ENCODE measurements around the gene CAMK1G. TPM values are rescaled to one million over a fixed set of nuclear protein-coding genes. Genes with fewer than 3 reads are reported as not detected.
A peak's percentile ranks its signal among the peaks of the same experiment; 100 is the strongest.

CAMK1G gene
- polyA plus RNA-seq, 1 donor (not counting 4 experiments of a cell fraction or from before 2014, with no cell fraction given), result not detected

- H3K9ac ChIP-seq (ENCODE audit: control insufficient read depth, extremely low read depth, insufficient read depth, low read length), result peak overlapping the region; percentile 4
- dilution Hi-C loops (cut with MboI; ENCODE audit: extremely low pct_ligation_motif_present, low sequenced_read_pairs), result no loop called here
- H3K4me2 ChIP-seq (ENCODE audit: control insufficient read depth, extremely low read depth, insufficient read depth, low read depth, low read length), result no peak overlapping the region
- H3K79me2 ChIP-seq (ENCODE audit: control insufficient read depth, insufficient read depth, low read length), result peaks cover 72% of the 10 kb centered on the region
- H3K27me3 ChIP-seq (ENCODE audit: control insufficient read depth, extremely low read depth, insufficient read depth, low read length), result no peaks in the 10 kb centered on the region
- H3K27ac ChIP-seq (ENCODE audit: control insufficient read depth, insufficient read depth, low read length), result peak overlapping the region; percentile 27
- peak; percentile 40 for DNase-seq (ENCODE audit: low read depth, low spot score)
- no peaks in the 10 kb centered on the region for H3K9me1 ChIP-seq (ENCODE audit: control insufficient read depth, extremely low read depth, insufficient read depth, low read length)
- no peak for TF ChIP-seq EZH2 (IDR thresholded peaks at IDR 0.05; ENCODE audit: low read length)
- TF ChIP-seq CTCF (optimal IDR thresholded peaks at IDR 0.05 in 1 of 3, IDR thresholded peaks at IDR 0.05 in 1 of 3, conservative IDR thresholded peaks at IDR 0.05 in 1 of 3; ENCODE audit: extremely low read depth in 1 of 3, insufficient read depth in 2 of 3, low read length in 3 of 3), result no peak
- H3K4me3 ChIP-seq (ENCODE audit: control insufficient read depth in 2 of 3, extremely low read depth in 1 of 3, insufficient read depth in 2 of 3, low read depth in 1 of 3, low read length in 3 of 3), result no peak overlapping the region
- H4K20me1 ChIP-seq (ENCODE audit: control insufficient read depth, extremely low read depth, insufficient read depth, low read length), result peaks cover 73% of the 10 kb centered on the region
- H3K9me3 ChIP-seq (ENCODE audit: control insufficient read depth, low read depth, low read length), result no peaks in the 10 kb centered on the region
- FAIRE-seq, result peak; percentile 26
- H2AFZ ChIP-seq (ENCODE audit: control insufficient read depth, low read length), result no peak overlapping the region
- peaks cover 46 to 80% of the 10 kb centered on the region in 2 experiments for H3K36me3 ChIP-seq (ENCODE audit: control insufficient read depth in 2 of 2, extremely low read depth in 1 of 2, insufficient read depth in 2 of 2, low read length in 2 of 2)
- H3K4me1 ChIP-seq (ENCODE audit: control insufficient read depth, extremely low read depth, insufficient read depth, low read length), result peaks cover 39% of the 10 kb centered on the region
Observed at GRCh38 chr1:209643285-209644020, 59.9 kb downstream of the CAMK1G start.

- DNase-seq (ENCODE audit: low read depth, low spot score), result peak; percentile 36
- Histone ChIP-seq H3K79me2 (ENCODE audit: control insufficient read depth, insufficient read depth, low read length) (peaks cover 87% of the 10 kb centered on the region), H3K9me3 (ENCODE audit: control insufficient read depth, low read depth, low read length) (no peaks in the 10 kb centered on the region), H3K27me3 (ENCODE audit: control insufficient read depth, extremely low read depth, insufficient read depth, low read length) (no peaks in the 10 kb centered on the region), H3K9ac (ENCODE audit: control insufficient read depth, extremely low read depth, insufficient read depth, low read length) (peak overlapping the region; percentile 20), H3K4me3 (ENCODE audit: control insufficient read depth in 2 of 3, extremely low read depth in 1 of 3, insufficient read depth in 2 of 3, low read depth in 1 of 3, low read length in 3 of 3) (no peak overlapping the region), H3K36me3 (ENCODE audit: control insufficient read depth in 2 of 2, extremely low read depth in 1 of 2, insufficient read depth in 2 of 2, low read length in 2 of 2) (peaks cover 52 to 88% of the 10 kb centered on the region in 2 experiments), H3K4me1 (ENCODE audit: control insufficient read depth, extremely low read depth, insufficient read depth, low read length) (peaks cover 61% of the 10 kb centered on the region), H3K4me2 (ENCODE audit: control insufficient read depth, extremely low read depth, insufficient read depth, low read depth, low read length) (peak overlapping the region; percentile 99), H3K27ac (ENCODE audit: control insufficient read depth, insufficient read depth, low read length) (no peak overlapping the region), H4K20me1 (ENCODE audit: control insufficient read depth, extremely low read depth, insufficient read depth, low read length) (peaks cover 81% of the 10 kb centered on the region), H2AFZ (ENCODE audit: control insufficient read depth, low read length) (no peak overlapping the region), H3K9me1 (ENCODE audit: control insufficient read depth, extremely low read depth, insufficient read depth, low read length) (no peaks in the 10 kb centered on the region)
- FAIRE-seq, result peak; percentile 32
- TF ChIP-seq CTCF (optimal IDR thresholded peaks at IDR 0.05 in 1 of 3, IDR thresholded peaks at IDR 0.05 in 1 of 3, conservative IDR thresholded peaks at IDR 0.05 in 1 of 3; ENCODE audit: extremely low read depth in 1 of 3, insufficient read depth in 2 of 3, low read length in 3 of 3) (no peak), EZH2 (IDR thresholded peaks at IDR 0.05; ENCODE audit: low read length) (no peak)
- dilution Hi-C loops (cut with MboI; ENCODE audit: extremely low pct_ligation_motif_present, low sequenced_read_pairs), result no loop called here
Observed at GRCh38 chr1:209645574-209646452, 62.3 kb downstream of the CAMK1G start.
